Endothelial cell of umbilical vein (primary cell): ENCODE results near the gene MACF1.
"Not testable (repeated sequence)": the region's sequence is repeated elsewhere in the genome, so short reads cannot be mapped to it uniquely, and the experiment has no call there.

ENCODE experiments used
- CTCF ChIP-seq, 2 donors: IDR thresholded peaks; 1 replicate in 1 of 2; 2 replicates in 1 of 2; pipeline ENCODE4 v1.5.1; 2011; ENCODE audit warnings: low read length in 2 of 2, mild to moderate bottlenecking in 2 of 2, moderate library complexity in 2 of 2, control low read depth in 1 of 2, inconsistent platforms in 1 of 2, low read depth in 1 of 2; ENCODE audit not compliant: insufficient read depth in 1 of 2; ENCODE audit errors: extremely low read depth in 1 of 2
- EZH2 ChIP-seq: IDR thresholded peaks from 2 replicates; pipeline ENCODE4 v1.6.1; 2012; ENCODE audit warnings: borderline replicate concordance, low read depth, mild to moderate bottlenecking, moderate library complexity, low read length, inconsistent platforms; ENCODE audit not compliant: severe bottlenecking

- not testable (repeated sequence) for TF ChIP-seq CTCF (IDR thresholded peaks at IDR 0.05; ENCODE audit: extremely low read depth in 1 of 2, insufficient read depth in 1 of 2, low read depth in 1 of 2, low read length in 2 of 2); EZH2
These were observed 262.7 kb downstream of the MACF1 start for GRCh38 chr1:39467108-39467720.
